NOMO-1 treated with dmso at 0.1 percent for 144 hours (cell line): ENCODE measurements around the gene MRPL37.

Experiments used
- DNase-seq: peaks from one replicate; lab custom pipeline; 2025; ENCODE audit not compliant: unreplicated experiment; lab: John Stamatoyannopoulos, UW

Gene MRPL37

GRCh38 chr1:54263601-54264226 is 63.7 kb downstream of the MRPL37 start:
- DNase-seq = no peak

- DNase-seq = no peak
These were observed 65.2 kb downstream of the MRPL37 start for GRCh38 chr1:54265126-54265525.

DNA sequence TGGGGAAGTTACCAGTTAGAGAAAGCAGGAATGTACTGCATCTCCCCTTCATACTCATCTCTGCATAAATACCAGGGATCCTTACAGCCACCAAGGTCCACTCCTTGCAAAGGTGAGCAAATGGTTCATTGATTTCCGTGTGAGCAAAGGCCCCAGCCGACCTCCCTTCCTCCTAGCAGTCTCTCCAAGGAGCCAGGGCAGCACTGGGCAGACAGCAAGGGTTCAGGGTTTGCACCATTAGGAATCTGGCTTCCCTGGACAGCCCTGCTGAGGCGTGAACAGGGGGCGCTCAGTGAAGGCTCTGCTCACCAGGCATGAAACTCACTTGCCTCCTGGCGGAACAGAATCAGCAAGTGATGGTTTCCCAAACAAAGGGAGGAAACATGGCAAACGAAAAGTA is 65.7 kb downstream of the MRPL37 start:
- DNase-seq = no peak

DNA sequence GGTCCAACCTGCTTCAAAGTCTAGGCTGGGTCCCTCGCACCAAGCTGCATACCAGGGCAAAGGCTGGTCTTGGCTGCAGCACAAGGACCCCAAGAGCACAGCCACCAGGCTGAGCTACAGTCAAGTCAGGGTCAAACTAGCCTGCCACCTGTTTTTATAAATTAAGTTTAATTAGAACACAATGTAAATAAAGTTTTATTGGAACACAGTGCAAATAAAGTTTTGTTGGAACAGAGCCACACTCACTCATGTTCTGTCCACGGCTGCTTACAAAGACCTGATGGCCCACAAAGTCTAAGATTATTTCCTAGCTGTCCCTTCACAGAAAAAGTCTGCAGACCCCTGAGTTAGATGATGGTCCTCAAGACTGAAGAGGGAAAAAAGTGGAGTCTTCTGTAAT is 66.2 kb downstream of the MRPL37 start:
- no peak for DNase-seq

- DNase-seq = no peak
These were observed 66.9 kb downstream of the MRPL37 start for GRCh38 chr1:54266908-54267307.
